Loucy (cell line): Measurements from ENCODE around the gene NEDD4L.

Source experiments
- H2AFZ ChIP-seq: fragments of 200-600 bp; sonication (generic); 2 replicates; pipeline ENCODE4 v1.6.0; 2016; ENCODE audit warnings: antibody characterized with exemption, mild to moderate bottlenecking, low read length, moderate library complexity
- H3F3A ChIP-seq: fragments of 200-600 bp; 2 replicates; pipeline ENCODE4 v1.6.0; 2016; ENCODE audit warnings: antibody characterized with exemption, low read depth, mild to moderate bottlenecking
- H3K27me3 ChIP-seq: fragments of 200-600 bp; sonication (generic); 2 replicates; pipeline ENCODE4 v1.6.1; 2014; ENCODE audit warnings: low read length, mild to moderate bottlenecking; ENCODE audit not compliant: insufficient read depth, poor library complexity, severe bottlenecking
- H3K36me3 ChIP-seq: fragments of 200-600 bp; sonication (generic); 2 replicates; pipeline ENCODE4 v1.6.1; 2016; ENCODE audit warnings: low read length; ENCODE audit not compliant: insufficient read depth
- H3K4me1 ChIP-seq: fragments of 200-600 bp; sonication (generic); 2 replicates; pipeline ENCODE4 v1.5.1; 2014; ENCODE audit warnings: low read length, mild to moderate bottlenecking; ENCODE audit not compliant: insufficient read depth, poor library complexity, severe bottlenecking
- H3K4me2 ChIP-seq: fragments of 200-600 bp; sonication (generic); 2 replicates; pipeline ENCODE4 v1.6.0; 2014; ENCODE audit warnings: antibody characterized with exemption, low read length, low read depth, mild to moderate bottlenecking; ENCODE audit not compliant: poor library complexity, severe bottlenecking
- H3K4me3 ChIP-seq: fragments of 200-600 bp; sonication (generic); 2 replicates; pipeline ENCODE4 v1.5.1; 2014; ENCODE audit warnings: low read length, mild to moderate bottlenecking, mixed read lengths; ENCODE audit not compliant: poor library complexity, severe bottlenecking
- H3K79me2 ChIP-seq: fragments of 200-600 bp; sonication (generic); 2 replicates; pipeline ENCODE4 v1.6.1; 2014; ENCODE audit warnings: low read length; ENCODE audit not compliant: insufficient read depth
- H3K9ac ChIP-seq: fragments of 200-600 bp; sonication (generic); 2 replicates; pipeline ENCODE4 v1.6.0; 2014; ENCODE audit warnings: mild to moderate bottlenecking, low read depth, low read length, moderate library complexity; ENCODE audit not compliant: poor library complexity, severe bottlenecking
- H3K9me2 ChIP-seq: fragments of 200-600 bp; sonication (generic); replicated peaks from 2 replicates; pipeline ENCODE4 v1.6.1; 2016; ENCODE audit warnings: low read depth, low read length, mixed read lengths
- H3K9me3 ChIP-seq: fragments of 200-600 bp; sonication (generic); 2 replicates; pipeline ENCODE4 v1.6.1; 2014; ENCODE audit warnings: mild to moderate bottlenecking, antibody characterized with exemption, low read length, low read depth; ENCODE audit not compliant: insufficient read depth
- H4K20me1 ChIP-seq: fragments of 200-600 bp; sonication (generic); 2 replicates; pipeline ENCODE4 v1.6.0; 2014; ENCODE audit warnings: antibody characterized with exemption, low read length, mild to moderate bottlenecking; ENCODE audit not compliant: insufficient read depth, poor library complexity, severe bottlenecking
- EZH2phosphoT487 ChIP-seq: fragments of 200-600 bp; IDR thresholded peaks from 2 replicates; pipeline ENCODE4 v1.6.1; 2018; ENCODE audit warnings: antibody characterized with exemption, mild to moderate bottlenecking, moderate library complexity, borderline replicate concordance
- TF ChIP-seq, protein P1 (sequence below): fragments of 200-600 bp; sonication (generic); conservative IDR thresholded peaks from 2 replicates; pipeline ENCODE4 v1.5.1; 2014; ENCODE audit warnings: mild to moderate bottlenecking, antibody characterized with exemption, low read length

NEDD4L gene

DNA sequence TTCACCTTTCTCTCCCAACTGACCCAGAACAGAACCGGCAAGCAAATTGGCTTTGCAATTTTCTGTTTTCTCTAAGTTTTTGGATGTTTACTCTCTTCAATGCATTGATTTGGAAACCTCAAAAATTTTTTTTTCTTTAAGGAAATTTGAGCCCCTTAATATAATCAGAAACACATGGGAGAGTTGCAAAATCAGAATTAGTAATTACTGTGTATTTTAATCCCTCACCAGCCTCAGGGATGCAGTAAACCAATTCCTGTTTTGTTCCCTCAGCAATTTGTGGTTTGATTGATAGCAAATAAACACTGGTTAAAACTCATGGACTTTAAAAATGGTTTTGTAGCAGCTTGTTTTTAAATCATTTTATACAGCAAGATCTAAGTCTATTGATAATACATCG lies 281.5 kb downstream of the NEDD4L start:
- no peaks in the 10 kb centered on the region for H3K4me1 ChIP-seq
- H3K79me2 ChIP-seq: no peaks in the 10 kb centered on the region
- H3K9ac ChIP-seq: no peak overlapping the region
- H3K27me3 ChIP-seq: no peaks in the 10 kb centered on the region
- no peaks in the 10 kb centered on the region for H3F3A ChIP-seq
- H3K36me3 ChIP-seq: peaks cover 16% of the 10 kb centered on the region; the same call in 1 of the 2 replicates
- H3K4me2 ChIP-seq: no peak overlapping the region
- H2AFZ ChIP-seq: no peak overlapping the region
- no peak overlapping the region for H3K4me3 ChIP-seq
- H3K9me2 ChIP-seq: no peaks in the 10 kb centered on the region
- TF ChIP-seq, protein P1, sequence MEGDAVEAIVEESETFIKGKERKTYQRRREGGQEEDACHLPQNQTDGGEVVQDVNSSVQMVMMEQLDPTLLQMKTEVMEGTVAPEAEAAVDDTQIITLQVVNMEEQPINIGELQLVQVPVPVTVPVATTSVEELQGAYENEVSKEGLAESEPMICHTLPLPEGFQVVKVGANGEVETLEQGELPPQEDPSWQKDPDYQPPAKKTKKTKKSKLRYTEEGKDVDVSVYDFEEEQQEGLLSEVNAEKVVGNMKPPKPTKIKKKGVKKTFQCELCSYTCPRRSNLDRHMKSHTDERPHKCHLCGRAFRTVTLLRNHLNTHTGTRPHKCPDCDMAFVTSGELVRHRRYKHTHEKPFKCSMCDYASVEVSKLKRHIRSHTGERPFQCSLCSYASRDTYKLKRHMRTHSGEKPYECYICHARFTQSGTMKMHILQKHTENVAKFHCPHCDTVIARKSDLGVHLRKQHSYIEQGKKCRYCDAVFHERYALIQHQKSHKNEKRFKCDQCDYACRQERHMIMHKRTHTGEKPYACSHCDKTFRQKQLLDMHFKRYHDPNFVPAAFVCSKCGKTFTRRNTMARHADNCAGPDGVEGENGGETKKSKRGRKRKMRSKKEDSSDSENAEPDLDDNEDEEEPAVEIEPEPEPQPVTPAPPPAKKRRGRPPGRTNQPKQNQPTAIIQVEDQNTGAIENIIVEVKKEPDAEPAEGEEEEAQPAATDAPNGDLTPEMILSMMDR: no peak
- no peaks in the 10 kb centered on the region for H3K9me3 ChIP-seq
- H4K20me1 ChIP-seq: no peaks in the 10 kb centered on the region

DNA sequence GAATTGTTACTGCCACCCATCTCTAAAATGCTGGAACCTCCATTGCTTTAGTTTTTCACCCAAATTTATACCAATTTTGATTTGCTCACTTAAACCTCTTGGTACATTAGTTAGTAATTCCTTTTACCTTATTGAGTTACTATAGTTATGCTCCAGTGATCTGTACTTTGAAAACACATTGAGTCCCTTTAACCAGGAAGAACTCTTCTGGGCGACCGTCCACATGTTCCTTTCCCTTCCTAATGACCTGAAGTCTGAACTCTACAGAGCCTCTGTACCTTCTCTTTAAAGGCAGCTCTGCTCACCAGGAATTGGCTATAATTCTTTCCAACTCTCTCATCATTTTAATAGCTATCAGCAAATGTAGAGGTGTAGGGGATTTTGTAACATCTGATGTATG lies 290.0 kb downstream of the NEDD4L start:
- Histone ChIP-seq H3K4me2 (no peak overlapping the region), H3K4me1 (no peaks in the 10 kb centered on the region), H3F3A (no peaks in the 10 kb centered on the region), H2AFZ (no peak overlapping the region), H3K4me3 (no peak overlapping the region), H3K27me3 (no peaks in the 10 kb centered on the region), H4K20me1 (no peaks in the 10 kb centered on the region), H3K9me3 (no peaks in the 10 kb centered on the region), H3K9me2 (no peaks in the 10 kb centered on the region), H3K79me2 (no peaks in the 10 kb centered on the region), H3K36me3 (peaks cover 19% of the 10 kb centered on the region; the same call in 1 of the 2 replicates), H3K9ac (no peak overlapping the region)
- no peak for TF ChIP-seq EZH2phosphoT487
- TF ChIP-seq, protein P1: no peak

DNA sequence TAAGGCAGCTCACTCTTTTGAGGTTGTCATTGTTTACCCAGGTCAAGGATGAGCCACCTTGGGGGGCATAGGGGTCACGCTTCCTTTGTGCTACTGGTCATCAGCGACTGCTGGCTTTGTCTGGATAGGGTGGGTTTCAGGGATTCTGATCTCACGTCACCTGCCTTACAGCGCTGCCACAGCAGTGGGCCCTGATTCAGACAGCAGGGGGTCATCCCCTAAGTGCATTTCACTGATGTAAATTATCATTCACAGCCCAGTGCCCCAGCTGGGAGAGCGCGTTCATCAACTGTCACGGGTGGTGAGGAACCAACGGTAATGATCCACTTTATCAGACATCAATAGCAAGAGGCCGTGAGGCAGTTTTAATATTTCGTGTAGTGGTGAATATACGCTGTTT lies 291.2 kb downstream of the NEDD4L start:
- Histone ChIP-seq H3K9me2 (no peaks in the 10 kb centered on the region), H3F3A (no peaks in the 10 kb centered on the region), H3K9ac (no peak overlapping the region), H3K36me3 (peaks cover 14% of the 10 kb centered on the region; the same call in 1 of the 2 replicates), H2AFZ (no peak overlapping the region), H4K20me1 (no peaks in the 10 kb centered on the region), H3K9me3 (no peaks in the 10 kb centered on the region), H3K4me2 (no peak overlapping the region), H3K4me1 (no peaks in the 10 kb centered on the region), H3K27me3 (no peaks in the 10 kb centered on the region), H3K4me3 (no peak overlapping the region), H3K79me2 (no peaks in the 10 kb centered on the region)
- TF ChIP-seq, protein P1: no peak
